HCT116 (cell line): ENCODE data around the gene MYH11. TPM values are rescaled to one million over a fixed set of nuclear protein-coding genes. Genes with fewer than 3 reads are reported as not detected.

ENCODE experiments used
- ATAC-seq: fragments of 200-7000 bp; cut with Tn5 transposase; 2 replicates; pipeline ENCODE4 v1.9.1; 2020; ENCODE audit warnings: mild to moderate bottlenecking, moderate library complexity
- BruUV-seq: library from RNA; stranded (reverse); fragments of 400-500 nt; replicated peaks from 2 replicates; lab custom pipeline; 2021; lab: Mats Ljungman, UMichigan
- CTCF ChIA-PET: fragments of 300-600 bp; sonication (Branson Sonifier 250); formaldehyde crosslinking; loops from one replicate; lab custom pipeline; 2021; ENCODE audit warnings: antibody characterized with exemption; lab: Charles Lee
- POLR2A ChIA-PET: fragments of 300-600, 350-600 bp; sonication (Branson Sonifier 250); formaldehyde crosslinking; loops from one replicate; lab custom pipeline; 2021; ENCODE audit warnings: antibody characterized with exemption; lab: Charles Lee
- RAD21 ChIA-PET, 2 experiments: fragments of 300-600 bp; sonication (Branson Sonifier 250); formaldehyde crosslinking; loops; one replicate each; lab custom pipeline; 2023; ENCODE audit warnings: low total read pairs in 2 of 2; ENCODE audit not compliant: uncharacterized antibody in 2 of 2, unreplicated experiment in 2 of 2, low non-redundant PET in 1 of 2; lab: Charles Lee
- DNase-seq: peaks from one replicate; pipeline ENCODE4 v3.0.0-alpha.2; 2010; ENCODE audit warnings: low read depth, low spot score
- H2AFZ ChIP-seq: fragments of 200-600 bp; shearing (Covaris generic), sonication (generic); 2 replicates; pipeline ENCODE4 v1.6.1; 2017; ENCODE audit warnings: low read depth, mixed run types, mixed read lengths, antibody characterized with exemption, low read length; ENCODE audit not compliant: poor library complexity, severe bottlenecking
- H3K27ac ChIP-seq: 2 replicates; pipeline ENCODE4 v1.5.1; 2012; ENCODE audit warnings: low read depth, low read length
- H3K27me3 ChIP-seq: fragments of 200-600 bp; sonication (generic); 2 replicates; pipeline ENCODE4 v1.6.1; 2016; ENCODE audit warnings: mixed run types, low read length, mixed read lengths; ENCODE audit not compliant: insufficient read depth
- H3K36me3 ChIP-seq, 2 experiments: fragments of 200-500 bp in 1 of 2; fragments of 200-600 bp in 1 of 2; sonication (Bioruptor generic) in 1 of 2; sonication (generic) in 1 of 2; 2 replicates each; pipeline versions ENCODE4 v1.5.1 to v1.6.1; 2014 to 2016; ENCODE audit warnings: low read length in 2 of 2, inconsistent platforms in 1 of 2, mixed read lengths in 1 of 2, mixed run types in 1 of 2; ENCODE audit not compliant: insufficient read depth in 2 of 2, control insufficient read depth in 1 of 2
- H3K4me1 ChIP-seq, 2 experiments: fragments of 200-600 bp in 1 of 2; sonication (generic) in 1 of 2; 2 replicates each; pipeline versions ENCODE4 v1.5.1 to v1.6.1; 2012 to 2017; ENCODE audit warnings: low read length in 2 of 2, inconsistent platforms in 1 of 2, mild to moderate bottlenecking in 1 of 2, mixed read lengths in 1 of 2, mixed run types in 1 of 2, moderate library complexity in 1 of 2; ENCODE audit not compliant: insufficient read depth in 2 of 2, control insufficient read depth in 1 of 2
- H3K4me2 ChIP-seq: fragments of 200-600 bp; sonication (generic); 2 replicates; pipeline ENCODE4 v1.6.1; 2017; ENCODE audit warnings: mixed run types, low read length, mixed read lengths
- H3K4me3 ChIP-seq, 2 experiments: fragments of 200-600 bp in 1 of 2; sonication (generic) in 1 of 2; replicated peaks in 1 of 2; 2 replicates each; pipeline ENCODE4 v1.5.1; 2011 to 2016; ENCODE audit warnings: low read length in 2 of 2, control low read depth in 1 of 2, low read depth in 1 of 2, mild to moderate bottlenecking in 1 of 2, mixed read lengths in 1 of 2, mixed run types in 1 of 2
- H3K79me2 ChIP-seq: fragments of 200-600 bp; sonication (generic); 2 replicates; pipeline ENCODE4 v1.6.1; 2017; ENCODE audit warnings: mild to moderate bottlenecking, mixed run types, low read length, moderate library complexity, mixed read lengths; ENCODE audit not compliant: insufficient read depth
- H3K9ac ChIP-seq: fragments of 200-600 bp; sonication (generic); 2 replicates; pipeline ENCODE4 v1.6.1; 2016; ENCODE audit warnings: low read length, mixed read lengths
- H3K9me2 ChIP-seq: fragments of 200-600 bp; sonication (generic), shearing (Covaris generic); 2 replicates; pipeline ENCODE4 v1.6.1; 2017; ENCODE audit warnings: mixed run types, mild to moderate bottlenecking, moderate library complexity; ENCODE audit not compliant: insufficient read depth
- H3K9me3 ChIP-seq, 2 experiments: fragments of 200-500 bp in 1 of 2; fragments of 200-600 bp in 1 of 2; sonication (Bioruptor generic) in 1 of 2; sonication (generic) in 1 of 2; 2 replicates each; pipeline ENCODE4 v1.6.1; 2014 to 2017; ENCODE audit warnings: low read length in 2 of 2, mixed read lengths in 2 of 2, inconsistent platforms in 1 of 2, low read depth in 1 of 2, mild to moderate bottlenecking in 1 of 2, mixed run types in 1 of 2, moderate library complexity in 1 of 2; ENCODE audit not compliant: control insufficient read depth in 1 of 2, insufficient read depth in 1 of 2
- H4K20me1 ChIP-seq: fragments of 200-600 bp; sonication (generic), shearing (Covaris generic); 2 replicates; pipeline ENCODE4 v1.6.1; 2017; ENCODE audit warnings: mixed run types, mild to moderate bottlenecking, moderate library complexity; ENCODE audit not compliant: insufficient read depth
- CEBPB ChIP-seq: IDR thresholded peaks from 2 replicates; pipeline ENCODE4 v1.6.1; 2012; ENCODE audit warnings: low read depth
- EZH2 ChIP-seq: fragments of 200-600 bp; sonication (generic); IDR thresholded peaks from 2 replicates; pipeline ENCODE4 v1.6.1; 2017; ENCODE audit warnings: antibody characterized with exemption, mixed run types
- EZH2phosphoT487 ChIP-seq: fragments of 200-600 bp; IDR thresholded peaks from 2 replicates; pipeline ENCODE4 v1.6.1; 2018; ENCODE audit warnings: antibody characterized with exemption, borderline replicate concordance
- FOSL1 ChIP-seq: IDR thresholded peaks from 2 replicates; pipeline ENCODE4 v1.6.1; 2012; ENCODE audit warnings: low read depth
- MAX ChIP-seq: IDR thresholded peaks from 2 replicates; pipeline ENCODE4 v1.6.1; 2012
- POLR2A ChIP-seq: IDR thresholded peaks from 2 replicates; pipeline ENCODE4 v1.7.0; 2011; ENCODE audit warnings: borderline replicate concordance; ENCODE audit not compliant: insufficient read depth, insufficient read length; ENCODE audit errors: extremely low read depth
- RAD21 ChIP-seq: IDR thresholded peaks from 2 replicates; pipeline ENCODE4 v1.6.1; 2012; ENCODE audit warnings: low read depth, mild to moderate bottlenecking
- SP1 ChIP-seq: IDR thresholded peaks from 2 replicates; pipeline ENCODE4 v1.6.1; 2012; ENCODE audit warnings: low read depth
- TCF7L2 ChIP-seq: IDR thresholded peaks from 2 replicates; pipeline ENCODE4 v1.7.0; 2011; ENCODE audit warnings: borderline replicate concordance, inconsistent platforms; ENCODE audit not compliant: insufficient read depth, insufficient read length; ENCODE audit errors: extremely low read depth
- YY1 ChIP-seq: IDR thresholded peaks from 2 replicates; pipeline ENCODE4 v1.6.1; 2011; ENCODE audit warnings: low read length, low read depth, moderate library complexity, mild to moderate bottlenecking; ENCODE audit not compliant: insufficient replicate concordance; ENCODE audit errors: extremely low read depth
- ZBTB33 ChIP-seq: IDR thresholded peaks from 2 replicates; pipeline ENCODE4 v1.6.1; 2011; ENCODE audit warnings: mild to moderate bottlenecking, low read length, moderate library complexity; ENCODE audit not compliant: insufficient replicate concordance; ENCODE audit errors: extremely low read depth
- ZFX ChIP-seq: fragments of 450-650 bp; IDR thresholded peaks from 2 replicates; pipeline ENCODE4 v1.6.1; 2017
- ZNF274 ChIP-seq: fragments of 200-500 bp; sonication (Bioruptor generic); IDR thresholded peaks from 2 replicates; pipeline ENCODE4 v1.6.1; 2014; ENCODE audit warnings: mild to moderate bottlenecking, low read depth, low read length, inconsistent platforms
- intact Hi-C: fragments of 100-400 bp; cut with micrococcal nuclease; formaldehyde crosslinking; loops from 2 replicates; pipeline ENCODE4 v1.10.0; 2022
- total RNA-seq: library from RNA; stranded (reverse); gene quantifications from one replicate; pipeline ENCODE4 v1.2.1, GENCODE V29; 2021; ENCODE audit not compliant: unreplicated experiment

MYH11 gene
- total RNA-seq, 1 experiment from 2014 or later = 0.61 TPM

- TF ChIP-seq SP1 (no peak), ZNF274 (no peak), EZH2phosphoT487 (no peak), MAX (no peak), YY1 (no peak), TCF7L2 (no peak), CEBPB (no peak), FOSL1 (no peak), ZFX (no peak), EZH2 (no peak), ZBTB33 (no peak), RAD21 (no peak), POLR2A (no peak)
- TF ChIP-seq, all 23 proteins: peak for 0
- H3K4me3 ChIP-seq = no peak overlapping the region
- ChIA-PET CTCF (interaction anchor here (1.0 kb wide), 1 partner anchor 51 kb away, joined by 4 read pairs; no protein-coding TSS in a partner anchor), RAD21 (no interaction called here), POLR2A (no interaction called here)
- ATAC-seq = no peak
- no peaks in the 10 kb centered on the region for H3K9me3 ChIP-seq
- H3K79me2 ChIP-seq = no peaks in the 10 kb centered on the region
- H3K4me2 ChIP-seq = no peak overlapping the region
- DNase-seq = no peak
- H3K27me3 ChIP-seq = no peaks in the 10 kb centered on the region
- no TSS peak for BruUV-seq
- no peak overlapping the region for H3K9ac ChIP-seq
- H3K27ac ChIP-seq = no peak overlapping the region
- no peak overlapping the region for H2AFZ ChIP-seq
- H3K4me1 ChIP-seq = peaks cover 0 to 3% of the 10 kb centered on the region in 2 experiments; a peak in 2 of 4 replicates
- H3K36me3 ChIP-seq = no peaks in the 10 kb centered on the region
- no peaks in the 10 kb centered on the region for H4K20me1 ChIP-seq
- intact Hi-C loops = no loop called here
- H3K9me2 ChIP-seq = no peaks in the 10 kb centered on the region
These were observed 86.3 kb downstream of the MYH11 start for GRCh38 chr16:15770512-15770911.
